Common myeloid progenitor, CD34-positive (primary cell): ENCODE data around the gene PTER.

Experiments
- CTCF ChIA-PET: fragments of 350-600 bp; sonication (Branson Sonifier 250); formaldehyde crosslinking; loops from one replicate; lab custom pipeline; 2021; ENCODE audit warnings: antibody characterized with exemption; lab: Charles Lee
- POLR2A ChIA-PET: fragments of 350-600 bp; sonication (Branson Sonifier 250); formaldehyde crosslinking; loops from one replicate; lab custom pipeline; 2021; ENCODE audit warnings: antibody characterized with exemption; lab: Charles Lee
- DNase-seq, 3 donors: peaks; one replicate each; pipeline versions ENCODE4 v3.0.0 to v3.0.0-alpha.2; 2013
- H3K27ac ChIP-seq, 2 experiments: 1 replicate in 1 of 2; 2 replicates in 1 of 2; pipeline ENCODE4 v1.7.0; 2013; ENCODE audit warnings: inconsistent platforms in 2 of 2, low read length in 2 of 2, mild to moderate bottlenecking in 2 of 2, low read depth in 1 of 2, moderate library complexity in 1 of 2; ENCODE audit not compliant: severe bottlenecking in 2 of 2, insufficient read depth in 1 of 2, poor library complexity in 1 of 2
- H3K27me3 ChIP-seq, 5 experiments: replicated peaks in 2 of 5; 1 replicate in 3 of 5; 2 replicates in 2 of 5; pipeline versions ENCODE4 v1.6.1 to v1.7.0; 2013; ENCODE audit warnings: low read length in 4 of 5, mild to moderate bottlenecking in 2 of 5, moderate library complexity in 2 of 5, inconsistent platforms in 1 of 5; ENCODE audit not compliant: insufficient read depth in 5 of 5, control insufficient read depth in 4 of 5
- H3K36me3 ChIP-seq, 4 experiments: 1 replicate in 2 of 4; 2 replicates in 2 of 4; pipeline versions ENCODE4 v1.6.1 to v1.7.0; 2013; ENCODE audit warnings: low read length in 3 of 4, control low read depth in 1 of 4, mild to moderate bottlenecking in 1 of 4; ENCODE audit not compliant: control insufficient read depth in 4 of 4, insufficient read depth in 4 of 4
- H3K4me1 ChIP-seq, 4 experiments: 1 replicate in 3 of 4; 2 replicates in 1 of 4; pipeline versions ENCODE4 v1.6.1 to v1.7.1; 2013; ENCODE audit warnings: low read length in 3 of 4, mild to moderate bottlenecking in 3 of 4, control low read depth in 1 of 4, inconsistent platforms in 1 of 4, moderate library complexity in 1 of 4; ENCODE audit not compliant: control insufficient read depth in 4 of 4, insufficient read depth in 4 of 4; ENCODE audit errors: control extremely low read depth in 1 of 4
- H3K4me3 ChIP-seq, 7 experiments: 1 replicate in 4 of 7; 2 replicates in 3 of 7; pipeline versions ENCODE4 v1.5.1 to v1.7.0; 2013; ENCODE audit warnings: mild to moderate bottlenecking in 7 of 7, low read length in 6 of 7, moderate library complexity in 6 of 7, inconsistent platforms in 2 of 7, low read depth in 2 of 7, control low read depth in 1 of 7; ENCODE audit not compliant: insufficient read depth in 4 of 7, control insufficient read depth in 1 of 7; ENCODE audit errors: extremely low read depth in 1 of 7
- H3K9me3 ChIP-seq, 5 experiments: 1 replicate in 4 of 5; 2 replicates in 1 of 5; pipeline versions ENCODE4 v1.6.1 to v1.7.1; 2013; ENCODE audit warnings: low read length in 4 of 5, mild to moderate bottlenecking in 2 of 5, inconsistent platforms in 1 of 5, low read depth in 1 of 5, moderate library complexity in 1 of 5; ENCODE audit not compliant: control insufficient read depth in 4 of 5, insufficient read depth in 2 of 5; ENCODE audit errors: control extremely low read depth in 1 of 5
- WGBS: methylation state at CpG from one replicate; pipeline ENCODE4 v1.1.5; 2013; ENCODE audit not compliant: insufficient coverage; 5-methylcytosine and 5-hydroxymethylcytosine counted together

PTER gene

DNA sequence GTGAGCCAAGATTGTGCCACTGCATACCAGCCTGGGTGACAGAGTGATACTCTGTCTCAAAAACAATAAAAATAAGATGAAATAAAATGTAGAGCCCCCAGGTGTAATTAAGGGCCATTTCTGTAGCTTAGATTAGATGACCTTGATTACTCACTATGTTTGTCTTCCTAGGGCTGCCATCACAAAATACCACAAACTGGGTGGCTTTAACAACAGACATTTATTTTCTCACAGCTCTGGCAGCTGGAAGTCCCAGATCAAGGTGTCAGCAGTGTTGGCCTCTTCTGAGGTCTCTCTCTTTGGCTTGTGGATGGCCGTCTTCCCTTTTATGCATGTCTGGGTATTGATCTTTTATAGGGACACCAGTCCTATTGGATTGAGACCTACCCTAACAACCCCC lies 6.1 kb downstream of the PTER start:
- Histone ChIP-seq H3K27me3 (no peaks in the 10 kb centered on the region), H3K9me3 (no peaks in the 10 kb centered on the region), H3K27ac (no peak overlapping the region), H3K4me3 (no peak overlapping the region), H3K4me1 (peaks cover 0 to 5% (median 4%) of the 10 kb centered on the region in 4 experiments), H3K36me3 (peaks cover 0 to 52% (median 15%) of the 10 kb centered on the region in 4 experiments)
- WGBS, result no CpG with 5 or more reads among the region's 1 CpG
- no peak for DNase-seq
- CTCF ChIA-PET, result no interaction called here
- POLR2A ChIA-PET, result no interaction called here

DNA sequence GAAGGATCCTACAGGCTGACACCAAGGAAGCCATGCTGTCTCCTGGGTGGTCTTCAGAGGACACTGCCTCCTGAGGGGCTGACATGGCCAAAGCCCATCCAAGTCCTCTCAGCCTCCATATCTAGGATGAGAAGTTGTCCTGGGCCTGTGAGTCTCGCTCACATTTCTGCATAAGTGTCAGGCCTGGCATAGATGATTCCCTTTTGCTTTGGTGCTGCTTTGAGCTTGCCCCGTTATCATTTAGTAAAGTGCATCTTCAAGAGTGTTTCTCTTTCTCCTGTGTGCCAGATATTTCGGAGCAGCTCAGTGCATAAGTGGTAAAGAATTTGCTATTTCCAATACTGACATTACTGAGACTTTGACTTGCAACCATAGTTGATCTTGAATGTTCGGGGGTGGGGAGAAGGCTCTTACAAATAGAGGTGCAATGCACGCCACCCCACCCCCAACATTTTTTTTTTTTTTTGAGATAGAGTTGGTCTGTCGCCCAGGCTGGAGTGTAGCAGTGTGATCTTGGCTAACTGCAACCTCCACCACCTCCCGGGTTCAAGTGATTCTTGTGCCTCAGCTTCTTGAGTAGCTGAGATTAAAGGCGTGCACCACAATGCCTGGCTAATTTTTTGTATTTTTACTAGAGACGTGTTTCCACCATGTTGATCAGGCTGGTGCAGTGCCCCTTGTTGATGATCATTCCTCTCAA lies 9.1 kb downstream of the PTER start:
- POLR2A ChIA-PET, result no interaction called here

DNA sequence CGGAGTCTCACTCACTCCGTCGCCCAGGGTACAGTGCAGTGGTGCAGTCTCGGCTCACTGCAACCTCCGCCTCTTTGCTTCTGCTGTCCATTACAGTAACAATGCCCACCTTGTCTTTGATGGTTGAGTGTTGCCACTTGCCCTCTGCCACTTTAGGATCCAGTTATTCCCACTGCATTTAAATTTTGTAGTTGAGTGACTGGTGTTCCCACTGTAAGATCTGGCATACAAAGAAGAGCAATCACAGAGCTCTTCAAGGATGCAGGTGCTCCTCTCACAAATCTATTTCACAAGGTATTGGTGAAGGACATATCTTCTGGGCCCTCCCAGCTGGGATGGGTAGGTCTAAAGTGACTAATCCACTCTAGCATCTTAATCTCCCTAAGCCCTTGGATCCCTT lies 12.6 kb downstream of the PTER start:
- no peaks in the 10 kb centered on the region for H3K27me3 ChIP-seq
- peaks cover 0 to 32% (median 15%) of the 10 kb centered on the region in 4 experiments for H3K36me3 ChIP-seq
- H3K4me1 ChIP-seq, result no peaks in the 10 kb centered on the region
- DNase-seq, result no peak
- WGBS, result no CpG with 5 or more reads among the region's 5 CpGs
- no peak overlapping the region for H3K27ac ChIP-seq
- H3K9me3 ChIP-seq, result peaks cover 0 to 6% (median 4%) of the 10 kb centered on the region in 5 experiments
- H3K4me3 ChIP-seq, result no peak overlapping the region
- CTCF ChIA-PET, result no interaction called here
- POLR2A ChIA-PET, result no interaction called here

More for the DNA sequence above, 9.1 kb downstream of the PTER start:
- H3K4me3 ChIP-seq, result no peak overlapping the region
- H3K9me3 ChIP-seq, result peaks cover 0 to 6% (median 4%) of the 10 kb centered on the region in 5 experiments
- no peak overlapping the region for H3K27ac ChIP-seq
- peaks cover 0 to 1% (median 0%) of the 10 kb centered on the region in 4 experiments for H3K4me1 ChIP-seq
- 100% methylated on average over 7 of the region's 9 CpGs for WGBS
- CTCF ChIA-PET, result no interaction called here
- H3K27me3 ChIP-seq, result no peaks in the 10 kb centered on the region
- DNase-seq, result no peak
- H3K36me3 ChIP-seq, result peaks cover 0 to 46% (median 24%) of the 10 kb centered on the region in 4 experiments

DNA sequence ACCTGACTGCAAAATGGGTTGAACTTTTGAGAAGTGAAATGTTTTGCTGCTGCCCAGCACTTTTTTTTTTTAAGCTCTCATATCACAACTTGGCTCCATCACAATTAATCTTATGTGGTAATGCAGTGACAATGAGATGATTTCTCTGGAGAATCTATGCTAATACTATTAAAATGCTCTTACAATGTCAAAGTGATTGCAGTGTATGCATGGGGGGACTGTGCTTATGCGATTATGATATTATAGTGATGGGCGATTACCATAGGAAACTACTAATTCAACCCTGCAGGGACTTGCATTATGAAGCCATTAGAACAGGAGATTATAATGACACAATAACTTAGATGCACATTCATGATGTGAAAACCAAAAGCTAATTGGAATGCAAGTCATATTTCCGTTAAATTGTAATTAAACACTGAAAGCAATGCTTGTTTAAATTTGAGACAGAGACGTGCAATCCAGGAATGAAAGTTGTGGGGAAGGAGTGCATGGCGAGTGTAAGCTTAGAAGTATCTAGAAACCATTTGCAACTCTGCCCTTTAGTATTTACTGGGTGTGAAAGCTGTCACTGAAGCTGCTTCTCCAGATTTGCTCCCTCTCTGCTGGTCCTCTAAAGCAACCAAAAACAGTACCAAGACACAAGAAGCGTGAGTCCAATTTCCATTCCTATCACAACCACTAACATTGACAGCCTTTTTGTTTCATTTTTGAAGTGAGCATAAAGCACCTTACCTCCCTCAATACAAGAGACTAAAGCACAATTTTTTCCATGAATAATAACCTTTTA lies 21.6 kb downstream of the PTER start:
- H3K4me3 ChIP-seq, result no peak overlapping the region
- peaks cover 0 to 3% (median 0%) of the 10 kb centered on the region in 4 experiments for H3K36me3 ChIP-seq
- DNase-seq, result no peak
- ChIA-PET CTCF (interaction anchor here (1.7 kb wide), 1 partner anchor 13 kb away, joined by 5 read pairs; no protein-coding TSS in a partner anchor), POLR2A (no interaction called here)
- 98% methylated on average over 4 of the region's 6 CpGs for WGBS
- no peaks in the 10 kb centered on the region for H3K27me3 ChIP-seq
- H3K4me1 ChIP-seq, result no peaks in the 10 kb centered on the region
- no peaks in the 10 kb centered on the region for H3K9me3 ChIP-seq
- no peak overlapping the region for H3K27ac ChIP-seq

DNA sequence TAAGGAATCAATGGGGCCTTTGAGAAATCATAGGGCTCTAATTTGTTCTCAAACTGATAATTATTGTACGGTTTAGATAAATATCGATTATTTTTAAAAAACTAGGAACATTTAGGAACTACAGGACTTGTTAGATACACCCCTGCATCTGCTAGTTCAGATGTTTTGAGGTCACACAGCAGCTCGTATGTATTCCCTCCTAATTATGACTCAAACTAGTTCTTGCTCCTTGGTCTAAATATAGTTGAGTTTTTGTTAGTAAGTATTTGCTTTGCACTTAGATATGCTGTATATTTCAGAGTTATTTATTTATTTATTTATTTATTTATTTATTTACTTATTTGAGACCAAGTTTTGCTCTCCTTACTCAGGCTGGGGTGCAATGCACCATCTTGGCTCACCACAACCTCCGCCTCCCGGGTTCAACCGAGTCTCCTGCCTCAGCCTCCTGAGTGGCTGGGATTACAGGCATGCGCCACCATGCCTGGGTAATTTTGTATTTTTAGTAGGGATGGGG lies 22.7 kb downstream of the PTER start:
- no peaks in the 10 kb centered on the region for H3K4me1 ChIP-seq
- no peaks in the 10 kb centered on the region for H3K27me3 ChIP-seq
- no peak overlapping the region for H3K4me3 ChIP-seq
- H3K36me3 ChIP-seq, result peaks cover 0 to 3% (median 0%) of the 10 kb centered on the region in 4 experiments
- H3K27ac ChIP-seq, result no peak overlapping the region
- POLR2A ChIA-PET, result no interaction called here
- 100% methylated on average over 4 of the region's 7 CpGs for WGBS
- CTCF ChIA-PET, result interaction anchor here (1.7 kb wide), 1 partner anchor 12 kb away, joined by 5 read pairs; no protein-coding TSS in a partner anchor
- DNase-seq, result no peak
- peaks cover 0 to under 1% (median 0%) of the 10 kb centered on the region in 5 experiments for H3K9me3 ChIP-seq

DNA sequence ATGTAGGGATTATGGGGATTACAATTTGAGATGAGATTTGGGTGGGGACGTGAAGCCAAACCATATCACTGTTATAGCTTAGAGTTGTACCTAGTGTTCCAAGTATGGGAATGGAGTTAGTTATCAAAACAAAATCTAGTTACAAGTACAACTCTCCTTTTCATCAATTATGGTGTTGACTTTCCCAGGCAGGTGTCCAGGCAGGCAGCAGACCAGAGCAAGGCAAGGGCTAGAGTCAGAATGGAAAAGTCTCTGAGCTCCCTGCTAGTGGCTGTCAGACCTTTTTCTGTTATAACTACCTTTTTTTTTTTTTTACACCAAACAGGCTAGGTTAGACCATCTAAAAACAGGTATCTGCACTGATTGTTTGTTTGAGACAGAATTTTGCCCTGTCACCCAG lies 29.2 kb downstream of the PTER start:
- Histone ChIP-seq H3K4me1 (peaks cover 3 to 23% (median 9%) of the 10 kb centered on the region in 4 experiments), H3K36me3 (peaks cover 0 to 2% (median 0%) of the 10 kb centered on the region in 4 experiments), H3K4me3 (no peak overlapping the region), H3K27ac (no peak overlapping the region), H3K27me3 (no peaks in the 10 kb centered on the region), H3K9me3 (peaks cover 0 to 3% (median 0%) of the 10 kb centered on the region in 5 experiments)
- CTCF ChIA-PET, result interaction anchor here (0.6 kb wide), 1 partner anchor 59 kb away, joined by 3 read pairs; no protein-coding TSS in a partner anchor
- DNase-seq, result no peak
- WGBS, result no CpG with 5 or more reads among the region's 1 CpG
- POLR2A ChIA-PET, result no interaction called here
